Fibroblast of pulmonary artery (primary cell): ENCODE measurements around the gene FAF1.
A peak's percentile ranks its signal among the peaks of the same experiment; 100 is the strongest.
"Not testable (repeated sequence)": the region's sequence is repeated elsewhere in the genome, so short reads cannot be mapped to it uniquely, and the experiment has no call there.

ENCODE experiments used
- DNase-seq: peaks from one replicate; pipeline ENCODE4 v3.0.0-alpha.2; 2010; ENCODE audit warnings: low read depth
- H3K4me3 ChIP-seq: replicated peaks from 2 replicates; pipeline ENCODE4 v1.5.1; 2011; ENCODE audit warnings: low read depth, mild to moderate bottlenecking, control low read depth, low read length, moderate library complexity
- CTCF ChIP-seq: IDR thresholded peaks from 2 replicates; pipeline ENCODE4 v1.5.1; 2011; ENCODE audit warnings: mild to moderate bottlenecking, control low read depth, low read length, inconsistent platforms; ENCODE audit errors: missing control alignments

The FAF1 gene

GRCh38 chr1:50717327-50717726 is 242.7 kb downstream of the FAF1 start:
- TF ChIP-seq CTCF, result no peak
- no peak for DNase-seq
- H3K4me3 ChIP-seq, result no peak overlapping the region

GRCh38 chr1:50716455-50716854 is 243.6 kb downstream of the FAF1 start:
- not testable (repeated sequence) for H3K4me3 ChIP-seq, DNase-seq

GRCh38 chr1:50710099-50710498 is 250.0 kb downstream of the FAF1 start:
- DNase-seq, result no peak
- H3K4me3 ChIP-seq, result no peak overlapping the region
- no peak for TF ChIP-seq CTCF

- no peak for DNase-seq
- no peak overlapping the region for H3K4me3 ChIP-seq
- TF ChIP-seq CTCF, result no peak
Observed at GRCh38 chr1:50707824-50708223, 252.2 kb downstream of the FAF1 start.

- no peak overlapping the region for H3K4me3 ChIP-seq
- no peak for DNase-seq
- no peak for TF ChIP-seq CTCF
Observed at GRCh38 chr1:50705699-50706098, 254.4 kb downstream of the FAF1 start.

GRCh38 chr1:50705041-50705440 is 255.0 kb downstream of the FAF1 start:
- no peak overlapping the region for H3K4me3 ChIP-seq
- no peak for DNase-seq
- no peak for TF ChIP-seq CTCF

GRCh38 chr1:50704126-50704525 is 255.9 kb downstream of the FAF1 start:
- H3K4me3 ChIP-seq, result no peak overlapping the region
- DNase-seq, result peak; percentile 56
- peak; percentile 89 for TF ChIP-seq CTCF

- H3K4me3 ChIP-seq, result no peak overlapping the region
- TF ChIP-seq CTCF, result no peak
- no peak for DNase-seq
Observed at GRCh38 chr1:50703240-50703639, 256.8 kb downstream of the FAF1 start.
